ENCODE data around the gene PHF21A. TPM values are rescaled to one million over a fixed set of nuclear protein-coding genes. Genes with fewer than 3 reads are reported as not detected.
A peak's percentile ranks its signal among the peaks of the same experiment; 100 is the strongest.

Gene PHF21A
- total RNA-seq, 1 experiment from 2014 or later, result 29.4 TPM

- Mint-ChIP-seq H3K4me3 (peak overlapping the region; percentile 70), H3K27me3 (ENCODE audit: low read depth) (peaks cover 7% of the 10 kb centered on the region; the same call in 1 of the 2 replicates), H3K36me3 (no peaks in the 10 kb centered on the region), H3K27ac (no peak overlapping the region), H3K9me3 (no peaks in the 10 kb centered on the region), H3K4me1 (no peaks in the 10 kb centered on the region)
- POLR2A ChIA-PET, result interaction anchor here (1.3 kb wide), 1 partner anchor 10 kb away, joined by 3 read pairs; no protein-coding TSS in a partner anchor
- DNase-seq (ENCODE audit: low spot score), result peak; percentile 68
- CTCF ChIA-PET, result interaction anchor here (0.6 to 2.7 kb wide), 4 partner anchors 9 to 79 kb away, joined by 3 to 13 read pairs (median 5); no protein-coding TSS in a partner anchor
- peak; percentile 74 for ATAC-seq
- no peak for TF ChIP-seq NFYB (CRISPR knock-in tag; conservative IDR thresholded peaks at IDR 0.05; ENCODE audit: low read depth)
- no peak for TF ChIP-seq ZNF671 (CRISPR knock-in tag; IDR thresholded peaks at IDR 0.05)
- no peak for TF ChIP-seq ZNF425 (CRISPR knock-in tag; conservative IDR thresholded peaks at IDR 0.05)
- no peak for TF ChIP-seq CTCF (IDR thresholded peaks at IDR 0.05)
- TF ChIP-seq KAT7 (CRISPR knock-in tag; IDR thresholded peaks at IDR 0.05; ENCODE audit: borderline replicate concordance), result 0 out of 2 replicates have a peak, but pooled peaks have one; percentile 35
- TF ChIP-seq RELA (CRISPR knock-in tag; IDR thresholded peaks at IDR 0.05; ENCODE audit: borderline replicate concordance), result no peak
- TF ChIP-seq ETV6 (CRISPR knock-in tag; IDR thresholded peaks at IDR 0.05), result no peak
- peak; percentile 61 for TF ChIP-seq E2F5 (CRISPR knock-in tag; IDR thresholded peaks at IDR 0.05)
- no peak for TF ChIP-seq NR1H2 (CRISPR knock-in tag; IDR thresholded peaks at IDR 0.05)
- TF ChIP-seq TCF7 (CRISPR knock-in tag; IDR thresholded peaks at IDR 0.05; ENCODE audit: low read depth), result no peak
- no peak for TF ChIP-seq ATF2 (CRISPR knock-in tag; IDR thresholded peaks at IDR 0.05; ENCODE audit: borderline replicate concordance, low read depth)
- TF ChIP-seq CREB1 (CRISPR knock-in tag; IDR thresholded peaks at IDR 0.05), result no peak
- no peak for TF ChIP-seq ATF6 (CRISPR knock-in tag; IDR thresholded peaks at IDR 0.05)
- 0 out of 2 replicates have a peak, but pooled peaks have one; percentile 21 for TF ChIP-seq ARID4B (CRISPR knock-in tag; IDR thresholded peaks at IDR 0.05; ENCODE audit: borderline replicate concordance)
- TF ChIP-seq NFATC4 (CRISPR knock-in tag; IDR thresholded peaks at IDR 0.05), result no peak
- no peak for TF ChIP-seq MYBL2 (CRISPR knock-in tag; IDR thresholded peaks at IDR 0.05)
- no peak for TF ChIP-seq IRF2 (CRISPR knock-in tag; IDR thresholded peaks at IDR 0.05; ENCODE audit: borderline replicate concordance, low read depth)
- no peak for TF ChIP-seq RORB (CRISPR knock-in tag; IDR thresholded peaks at IDR 0.05)
- no peak for TF ChIP-seq MXD4 (CRISPR knock-in tag; IDR thresholded peaks at IDR 0.05; ENCODE audit: borderline replicate concordance)
- no peak for TF ChIP-seq ZBTB43 (CRISPR knock-in tag; IDR thresholded peaks at IDR 0.05)
- TF ChIP-seq ZNF219 (CRISPR knock-in tag; IDR thresholded peaks at IDR 0.05; ENCODE audit: borderline replicate concordance), result no peak
- TF ChIP-seq ZNF138 (CRISPR knock-in tag; conservative IDR thresholded peaks at IDR 0.05), result no peak
- no peak for TF ChIP-seq SMAD3 (CRISPR knock-in tag; IDR thresholded peaks at IDR 0.05; ENCODE audit: borderline replicate concordance)
Observed at GRCh38 chr11:45885921-45886721, 235.1 kb downstream of the PHF21A start.

Measured in WTC11 (cell line).